HCT116 (cell line): Measurements from ENCODE around the gene NDUFS5. TPM values are rescaled to one million over a fixed set of nuclear protein-coding genes. Genes with fewer than 3 reads are reported as not detected.

ENCODE experiments used
- ATAC-seq: fragments of 200-7000 bp; cut with Tn5 transposase; 2 replicates; pipeline ENCODE4 v1.9.1; 2020; ENCODE audit warnings: mild to moderate bottlenecking, moderate library complexity
- BruUV-seq: library from RNA; stranded (reverse); fragments of 400-500 nt; replicated peaks from 2 replicates; lab custom pipeline; 2021; lab: Mats Ljungman, UMichigan
- CTCF ChIA-PET: fragments of 300-600 bp; sonication (Branson Sonifier 250); formaldehyde crosslinking; loops from one replicate; lab custom pipeline; 2021; ENCODE audit warnings: antibody characterized with exemption; lab: Charles Lee
- POLR2A ChIA-PET: fragments of 300-600, 350-600 bp; sonication (Branson Sonifier 250); formaldehyde crosslinking; loops from one replicate; lab custom pipeline; 2021; ENCODE audit warnings: antibody characterized with exemption; lab: Charles Lee
- RAD21 ChIA-PET, 2 experiments: fragments of 300-600 bp; sonication (Branson Sonifier 250); formaldehyde crosslinking; loops; one replicate each; lab custom pipeline; 2023; ENCODE audit warnings: low total read pairs in 2 of 2; ENCODE audit not compliant: uncharacterized antibody in 2 of 2, unreplicated experiment in 2 of 2, low non-redundant PET in 1 of 2; lab: Charles Lee
- DNase-seq: peaks from one replicate; pipeline ENCODE4 v3.0.0-alpha.2; 2010; ENCODE audit warnings: low read depth, low spot score
- H2AFZ ChIP-seq: fragments of 200-600 bp; shearing (Covaris generic), sonication (generic); 2 replicates; pipeline ENCODE4 v1.6.1; 2017; ENCODE audit warnings: low read depth, mixed run types, mixed read lengths, antibody characterized with exemption, low read length; ENCODE audit not compliant: poor library complexity, severe bottlenecking
- H3K27ac ChIP-seq: 2 replicates; pipeline ENCODE4 v1.5.1; 2012; ENCODE audit warnings: low read depth, low read length
- H3K27me3 ChIP-seq: fragments of 200-600 bp; sonication (generic); 2 replicates; pipeline ENCODE4 v1.6.1; 2016; ENCODE audit warnings: mixed run types, low read length, mixed read lengths; ENCODE audit not compliant: insufficient read depth
- H3K36me3 ChIP-seq, 2 experiments: fragments of 200-500 bp in 1 of 2; fragments of 200-600 bp in 1 of 2; sonication (Bioruptor generic) in 1 of 2; sonication (generic) in 1 of 2; 2 replicates each; pipeline versions ENCODE4 v1.5.1 to v1.6.1; 2014 to 2016; ENCODE audit warnings: low read length in 2 of 2, inconsistent platforms in 1 of 2, mixed read lengths in 1 of 2, mixed run types in 1 of 2; ENCODE audit not compliant: insufficient read depth in 2 of 2, control insufficient read depth in 1 of 2
- H3K4me1 ChIP-seq, 2 experiments: fragments of 200-600 bp in 1 of 2; sonication (generic) in 1 of 2; 2 replicates each; pipeline versions ENCODE4 v1.5.1 to v1.6.1; 2012 to 2017; ENCODE audit warnings: low read length in 2 of 2, inconsistent platforms in 1 of 2, mild to moderate bottlenecking in 1 of 2, mixed read lengths in 1 of 2, mixed run types in 1 of 2, moderate library complexity in 1 of 2; ENCODE audit not compliant: insufficient read depth in 2 of 2, control insufficient read depth in 1 of 2
- H3K4me2 ChIP-seq: fragments of 200-600 bp; sonication (generic); 2 replicates; pipeline ENCODE4 v1.6.1; 2017; ENCODE audit warnings: mixed run types, low read length, mixed read lengths
- H3K4me3 ChIP-seq, 2 experiments: fragments of 200-600 bp in 1 of 2; sonication (generic) in 1 of 2; replicated peaks in 1 of 2; 2 replicates each; pipeline ENCODE4 v1.5.1; 2011 to 2016; ENCODE audit warnings: low read length in 2 of 2, control low read depth in 1 of 2, low read depth in 1 of 2, mild to moderate bottlenecking in 1 of 2, mixed read lengths in 1 of 2, mixed run types in 1 of 2
- H3K79me2 ChIP-seq: fragments of 200-600 bp; sonication (generic); 2 replicates; pipeline ENCODE4 v1.6.1; 2017; ENCODE audit warnings: mild to moderate bottlenecking, mixed run types, low read length, moderate library complexity, mixed read lengths; ENCODE audit not compliant: insufficient read depth
- H3K9ac ChIP-seq: fragments of 200-600 bp; sonication (generic); 2 replicates; pipeline ENCODE4 v1.6.1; 2016; ENCODE audit warnings: low read length, mixed read lengths
- H3K9me2 ChIP-seq: fragments of 200-600 bp; sonication (generic), shearing (Covaris generic); 2 replicates; pipeline ENCODE4 v1.6.1; 2017; ENCODE audit warnings: mixed run types, mild to moderate bottlenecking, moderate library complexity; ENCODE audit not compliant: insufficient read depth
- H3K9me3 ChIP-seq, 2 experiments: fragments of 200-500 bp in 1 of 2; fragments of 200-600 bp in 1 of 2; sonication (Bioruptor generic) in 1 of 2; sonication (generic) in 1 of 2; 2 replicates each; pipeline ENCODE4 v1.6.1; 2014 to 2017; ENCODE audit warnings: low read length in 2 of 2, mixed read lengths in 2 of 2, inconsistent platforms in 1 of 2, low read depth in 1 of 2, mild to moderate bottlenecking in 1 of 2, mixed run types in 1 of 2, moderate library complexity in 1 of 2; ENCODE audit not compliant: control insufficient read depth in 1 of 2, insufficient read depth in 1 of 2
- H4K20me1 ChIP-seq: fragments of 200-600 bp; sonication (generic), shearing (Covaris generic); 2 replicates; pipeline ENCODE4 v1.6.1; 2017; ENCODE audit warnings: mixed run types, mild to moderate bottlenecking, moderate library complexity; ENCODE audit not compliant: insufficient read depth
- CEBPB ChIP-seq: IDR thresholded peaks from 2 replicates; pipeline ENCODE4 v1.6.1; 2012; ENCODE audit warnings: low read depth
- ELF1 ChIP-seq: IDR thresholded peaks from 2 replicates; pipeline ENCODE4 v1.6.1; 2012; ENCODE audit warnings: low read depth, borderline replicate concordance
- EZH2 ChIP-seq: fragments of 200-600 bp; sonication (generic); IDR thresholded peaks from 2 replicates; pipeline ENCODE4 v1.6.1; 2017; ENCODE audit warnings: antibody characterized with exemption, mixed run types
- EZH2phosphoT487 ChIP-seq: fragments of 200-600 bp; IDR thresholded peaks from 2 replicates; pipeline ENCODE4 v1.6.1; 2018; ENCODE audit warnings: antibody characterized with exemption, borderline replicate concordance
- MAX ChIP-seq: IDR thresholded peaks from 2 replicates; pipeline ENCODE4 v1.6.1; 2012
- RAD21 ChIP-seq: IDR thresholded peaks from 2 replicates; pipeline ENCODE4 v1.6.1; 2012; ENCODE audit warnings: low read depth, mild to moderate bottlenecking
- SIN3A ChIP-seq: IDR thresholded peaks from 2 replicates; pipeline ENCODE4 v1.6.1; 2012; ENCODE audit warnings: low read depth
- SP1 ChIP-seq: IDR thresholded peaks from 2 replicates; pipeline ENCODE4 v1.6.1; 2012; ENCODE audit warnings: low read depth
- YY1 ChIP-seq: IDR thresholded peaks from 2 replicates; pipeline ENCODE4 v1.6.1; 2011; ENCODE audit warnings: low read length, low read depth, moderate library complexity, mild to moderate bottlenecking; ENCODE audit not compliant: insufficient replicate concordance; ENCODE audit errors: extremely low read depth
- intact Hi-C: fragments of 100-400 bp; cut with micrococcal nuclease; formaldehyde crosslinking; loops from 2 replicates; pipeline ENCODE4 v1.10.0; 2022
- total RNA-seq: library from RNA; stranded (reverse); gene quantifications from one replicate; pipeline ENCODE4 v1.2.1, GENCODE V29; 2021; ENCODE audit not compliant: unreplicated experiment

The NDUFS5 gene
- total RNA-seq, 1 experiment from 2014 or later, result 263 TPM

GRCh38 chr1:38992412-38993111 lies 33.6 kb upstream of the NDUFS5 start:
- H3K9me2 ChIP-seq, result no peaks in the 10 kb centered on the region
- no peaks in the 10 kb centered on the region for H3K27me3 ChIP-seq
- no peaks in the 10 kb centered on the region for H3K9me3 ChIP-seq
- peak overlapping the region; percentile 43 for H3K27ac ChIP-seq
- ChIA-PET RAD21 (no interaction called here), POLR2A (no interaction called here), CTCF (no interaction called here)
- H3K4me1 ChIP-seq, result peaks cover 17 to 27% of the 10 kb centered on the region in 2 experiments
- no peak overlapping the region for H2AFZ ChIP-seq
- intact Hi-C loops, result loop anchor here (5.0 kb wide), 1 partner anchor 35 kb away; no protein-coding TSS in a partner anchor
- peak overlapping the region; percentile 88 for H3K4me2 ChIP-seq
- H3K9ac ChIP-seq, result peak overlapping the region; percentile 96
- peaks cover 15% of the 10 kb centered on the region; the same call in 1 of the 2 replicates for H4K20me1 ChIP-seq
- peak overlapping the region; percentile 88 to 92 for H3K4me3 ChIP-seq
- DNase-seq, result no peak
- BruUV-seq, result TSS peak; percentile 63
- H3K79me2 ChIP-seq, result peaks cover 65% of the 10 kb centered on the region
- no peak for TF ChIP-seq ELF1
- TF ChIP-seq MAX, result no peak
- no peak for TF ChIP-seq CEBPB
- TF ChIP-seq SP1, result no peak
- no peak for TF ChIP-seq EZH2phosphoT487
- TF ChIP-seq YY1, result no peak
- no peak for TF ChIP-seq SIN3A
- ATAC-seq, result no peak
- peaks cover 8 to 12% of the 10 kb centered on the region in 2 experiments; a peak in 2 of 4 replicates for H3K36me3 ChIP-seq

DNA sequence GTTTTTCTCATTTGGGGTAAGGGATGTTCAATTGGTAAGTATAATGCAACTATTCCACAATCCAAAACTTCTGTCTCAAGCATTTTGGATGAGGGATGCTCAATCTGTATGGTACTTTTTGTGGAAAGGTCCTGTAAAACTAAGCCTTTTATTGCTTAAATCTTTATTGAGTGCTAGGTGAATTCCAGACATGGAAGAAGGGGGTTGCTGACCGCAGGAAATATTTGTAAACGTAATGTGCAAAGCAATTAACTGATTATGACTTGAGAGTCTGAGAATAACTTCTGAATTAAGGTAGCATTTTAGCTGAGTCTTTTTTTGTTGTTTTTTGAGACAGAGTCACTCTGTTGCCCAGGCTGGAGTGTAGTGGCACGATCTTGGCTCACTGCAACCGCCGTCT lies 32.0 kb upstream of the NDUFS5 start:
- TF ChIP-seq EZH2, result no peak
- TF ChIP-seq RAD21, result no peak
- TF ChIP-seq YY1, result no peak
- TF ChIP-seq, all 23 proteins: peak for 0
- ChIA-PET CTCF (no interaction called here), POLR2A (no interaction called here), RAD21 (no interaction called here)
- no peak for DNase-seq
- Histone ChIP-seq H3K9ac (no peak overlapping the region), H4K20me1 (peaks cover 23% of the 10 kb centered on the region; the same call in 1 of the 2 replicates), H3K9me2 (no peaks in the 10 kb centered on the region), H3K36me3 (peaks cover 13 to 24% of the 10 kb centered on the region in 2 experiments; a peak in 3 of 4 replicates), H3K27ac (no peak overlapping the region), H3K4me1 (peaks cover 17 to 25% of the 10 kb centered on the region in 2 experiments), H3K4me3 (no peak overlapping the region), H3K9me3 (no peaks in the 10 kb centered on the region), H3K4me2 (no peak overlapping the region), H3K79me2 (peaks cover 81% of the 10 kb centered on the region), H2AFZ (no peak overlapping the region), H3K27me3 (no peaks in the 10 kb centered on the region)
- BruUV-seq, result no TSS peak
- ATAC-seq, result no peak
- intact Hi-C loops, result loop anchor here (5.0 kb wide), 1 partner anchor 37 kb away; no protein-coding TSS in a partner anchor
